GM21390 (cell line): Measurements from ENCODE around the gene SHANK3.

Source experiments
- ATAC-seq: cut with Tn5 transposase; IDR thresholded peaks from one replicate; pipeline ENCODE4 v1.9.1; 2021; ENCODE audit not compliant: unreplicated experiment

Gene SHANK3

GRCh38 chr22:50698546-50698945 is 25.9 kb downstream of the SHANK3 start:
- no peak for ATAC-seq

- ATAC-seq, result no peak
Measured at GRCh38 chr22:50699001-50699755, 26.6 kb downstream of the SHANK3 start.

GRCh38 chr22:50699756-50700386 is 27.2 kb downstream of the SHANK3 start:
- no peak for ATAC-seq

DNA sequence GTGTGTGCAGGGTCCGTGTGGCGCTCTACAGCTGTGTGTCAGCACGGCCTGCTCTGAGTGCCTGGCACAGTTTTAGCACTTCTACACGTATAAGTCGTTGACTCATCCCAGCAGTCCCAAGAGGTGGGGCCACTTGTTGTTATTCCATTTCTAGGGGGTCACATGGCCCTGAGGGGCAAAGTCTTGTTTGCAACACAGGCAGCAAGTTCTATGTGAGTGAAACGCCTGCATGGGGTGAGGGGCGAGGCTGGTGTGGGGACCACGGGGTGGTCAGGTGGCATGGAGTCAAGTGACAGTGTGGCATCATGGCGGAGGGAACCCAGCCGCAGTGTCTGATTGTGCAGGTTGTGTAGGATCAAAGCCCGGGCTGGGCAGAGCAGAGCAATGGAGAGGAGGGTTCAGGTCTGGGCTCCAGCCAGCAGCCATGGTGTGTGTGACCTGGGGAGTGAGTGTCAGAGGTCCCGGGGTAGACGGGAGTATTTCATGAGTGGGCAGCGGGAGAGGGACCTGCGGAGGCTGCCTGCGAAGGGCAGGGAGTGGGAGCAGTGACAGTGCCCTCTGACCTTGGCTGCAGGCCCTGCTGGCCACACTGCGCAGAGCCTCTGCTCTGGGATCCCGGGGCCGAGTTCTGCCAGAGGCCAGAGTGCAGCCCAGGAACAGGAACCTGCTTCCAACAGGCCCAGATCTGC is 27.9 kb downstream of the SHANK3 start:
- ATAC-seq, result no peak

- no peak for ATAC-seq
Measured at GRCh38 chr22:50701076-50701419, 28.4 kb downstream of the SHANK3 start.

DNA sequence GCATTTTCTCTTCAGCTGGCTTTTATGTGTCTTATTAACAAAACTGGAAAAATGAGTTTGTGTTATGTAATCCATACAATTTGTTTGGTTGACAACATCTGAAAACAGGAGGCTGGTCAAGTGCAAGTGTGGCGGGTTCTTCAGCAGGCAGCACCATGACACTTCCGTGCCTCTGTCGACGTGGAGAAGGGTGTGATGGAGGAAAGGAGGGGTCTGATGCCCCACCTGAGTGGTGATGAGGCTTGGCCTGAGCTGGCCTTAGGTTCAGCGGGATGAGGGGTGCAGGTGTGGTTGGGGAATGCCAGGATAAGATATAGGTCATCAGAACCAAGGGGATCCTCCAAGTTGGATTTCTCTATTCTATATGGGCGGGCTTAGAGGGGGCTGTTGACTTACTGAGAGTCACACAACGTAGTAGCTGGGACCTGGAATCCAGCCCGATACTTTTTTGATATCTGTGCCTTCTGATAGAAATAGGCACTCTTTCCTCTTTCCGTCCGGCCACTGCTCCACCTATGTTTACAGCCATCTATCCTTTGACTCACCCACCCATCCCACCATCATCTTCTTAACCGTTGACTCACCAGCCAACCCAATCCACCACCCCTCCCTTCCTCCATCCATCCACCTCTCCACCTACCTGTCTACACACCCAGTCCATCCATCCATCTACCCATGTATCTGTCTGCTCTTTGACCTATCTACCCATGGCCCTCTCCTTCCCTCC is 29.0 kb downstream of the SHANK3 start:
- ATAC-seq, result no peak

DNA sequence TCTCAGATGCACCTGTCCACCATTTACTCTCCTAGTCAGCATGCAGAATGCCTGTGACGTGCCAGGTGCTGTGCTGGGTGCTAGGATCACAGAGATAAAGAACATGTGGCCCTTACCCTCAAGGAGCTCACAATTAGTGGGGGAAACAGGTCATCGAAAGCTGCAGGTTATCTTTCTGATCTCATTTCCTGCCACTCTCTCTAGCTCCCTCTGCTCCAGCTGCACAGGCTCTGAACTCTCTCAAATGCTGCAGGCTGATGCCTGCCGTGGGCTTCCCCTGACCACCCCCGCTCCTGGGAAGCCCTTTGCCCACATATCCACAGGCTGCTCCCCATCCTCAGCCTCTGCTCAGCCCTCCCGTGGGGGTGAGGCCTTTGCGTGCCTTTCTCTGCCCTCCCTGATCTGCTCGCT is 29.6 kb downstream of the SHANK3 start:
- ATAC-seq, result no peak

DNA sequence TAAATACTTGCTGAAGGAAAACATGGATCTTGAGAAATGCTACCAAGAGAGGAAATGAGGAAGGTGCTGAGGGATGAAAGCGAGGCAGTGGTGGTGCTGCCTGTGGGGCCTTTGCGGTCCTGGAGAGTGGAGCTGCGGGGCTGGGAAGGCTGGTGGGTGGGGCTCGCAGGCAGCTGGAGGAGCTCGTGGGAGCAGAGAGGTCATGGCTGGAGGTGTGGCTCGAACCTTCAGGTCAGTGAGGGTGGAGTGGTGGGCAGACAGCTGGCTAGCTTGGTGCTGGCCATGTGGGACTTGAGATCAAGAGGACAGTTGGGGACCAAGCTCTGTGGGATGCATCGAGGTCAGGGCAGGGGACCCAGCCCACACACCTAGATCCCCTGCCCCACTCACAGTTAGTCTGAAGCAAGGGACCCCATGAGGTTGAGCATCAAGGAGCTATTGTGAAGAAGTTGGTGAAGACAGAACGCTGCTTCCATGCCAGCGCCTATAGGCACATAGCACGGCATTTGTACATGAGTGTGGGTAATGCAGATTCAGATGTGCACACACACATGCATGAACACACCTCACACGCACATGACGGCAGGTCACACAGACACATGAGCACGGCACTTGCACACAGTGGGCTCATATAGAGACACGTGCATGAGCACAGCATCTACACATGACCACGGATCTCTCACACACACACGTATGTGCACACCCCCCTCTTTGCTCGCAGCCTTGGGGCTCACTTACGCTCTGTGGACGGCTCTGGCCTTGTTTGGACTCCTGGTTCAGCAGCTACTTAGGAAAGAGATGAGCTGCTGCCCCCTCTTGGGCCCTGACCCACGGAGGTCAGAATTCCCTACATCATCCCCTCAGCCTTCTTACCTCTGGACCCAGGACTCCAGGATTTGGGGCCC is 30.4 kb downstream of the SHANK3 start:
- no peak for ATAC-seq

- no peak for ATAC-seq
Measured at GRCh38 chr22:50703726-50704509, 31.3 kb downstream of the SHANK3 start.

- ATAC-seq, result no peak
Measured at GRCh38 chr22:50704510-50705218, 32.0 kb downstream of the SHANK3 start.

GRCh38 chr22:50705219-50705691 is 32.6 kb downstream of the SHANK3 start:
- ATAC-seq, result no peak

GRCh38 chr22:50705851-50706351 is 33.3 kb downstream of the SHANK3 start:
- no peak for ATAC-seq

- no peak for ATAC-seq
Measured at GRCh38 chr22:50706481-50707125, 34.0 kb downstream of the SHANK3 start.

- ATAC-seq, result no peak
Measured at GRCh38 chr22:50708474-50708873, 35.9 kb downstream of the SHANK3 start.

GRCh38 chr22:50708996-50709395 is 36.4 kb downstream of the SHANK3 start:
- no peak for ATAC-seq

GRCh38 chr22:50710221-50710620 is 37.6 kb downstream of the SHANK3 start:
- no peak for ATAC-seq

DNA sequence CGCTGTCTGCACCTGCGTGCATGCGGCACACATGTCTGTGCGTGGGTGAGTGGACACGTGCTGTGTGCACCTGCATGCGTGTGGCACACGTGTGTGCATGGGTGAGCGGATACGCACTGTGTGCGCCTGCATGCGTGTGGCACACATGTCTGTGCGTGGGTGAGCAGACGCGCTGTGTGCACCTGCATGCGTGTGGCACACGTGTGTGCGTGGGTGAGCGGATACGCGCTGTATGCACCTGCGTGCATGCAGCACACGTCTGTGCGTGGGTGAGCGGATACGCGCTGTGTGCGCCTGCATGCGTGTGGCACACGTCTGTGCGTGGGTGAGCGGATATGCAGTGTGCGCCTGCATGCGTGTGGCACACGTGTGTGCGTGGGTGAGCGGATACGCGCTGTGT is 38.3 kb downstream of the SHANK3 start:
- ATAC-seq, result no peak
